Chondrocyte (in vitro differentiated cells): ENCODE data around the gene LYPD3. TPM values are rescaled to one million over a fixed set of nuclear protein-coding genes. Genes with fewer than 3 reads are reported as not detected.

Experiments used
- DNase-seq: peaks from one replicate; pipeline ENCODE4 v3.0.0; 2021; ENCODE audit warnings: mixed read lengths, low spot score
- H3K27ac Mint-ChIP-seq: one replicate; pipeline ENCODE4 v1.8.0; 2021; ENCODE audit warnings: mild to moderate bottlenecking, moderate library complexity, mixed read lengths; ENCODE audit not compliant: unreplicated experiment
- H3K27me3 Mint-ChIP-seq: 2 replicates; pipeline ENCODE4 v1.8.0; 2021; ENCODE audit warnings: low read depth, mixed read lengths
- H3K36me3 Mint-ChIP-seq: 2 replicates; pipeline ENCODE4 v1.8.0; 2021; ENCODE audit warnings: low read depth, mixed read lengths
- H3K4me1 Mint-ChIP-seq: 2 replicates; pipeline ENCODE4 v1.8.0; 2021; ENCODE audit warnings: low read depth, mild to moderate bottlenecking, mixed read lengths
- H3K4me3 Mint-ChIP-seq: one replicate; pipeline ENCODE4 v1.8.0; 2021; ENCODE audit warnings: mild to moderate bottlenecking, moderate library complexity, mixed read lengths; ENCODE audit not compliant: unreplicated experiment
- H3K9me3 Mint-ChIP-seq: 2 replicates; pipeline ENCODE4 v1.8.0; 2021; ENCODE audit warnings: low read depth, mixed read lengths
- CTCF ChIP-seq: fragments of 200-600 bp; sonication (generic); IDR thresholded peaks from 2 replicates; pipeline ENCODE4 v1.5.0; 2021; ENCODE audit warnings: antibody characterized with exemption, mild to moderate bottlenecking, moderate library complexity
- total RNA-seq: library from RNA; stranded (reverse); gene quantifications from 3 replicates; pipeline ENCODE4 v1.2.1, GENCODE V29; 2021

Gene LYPD3
- total RNA-seq, 1 donor from 2014 or later = 1.0 TPM

DNA sequence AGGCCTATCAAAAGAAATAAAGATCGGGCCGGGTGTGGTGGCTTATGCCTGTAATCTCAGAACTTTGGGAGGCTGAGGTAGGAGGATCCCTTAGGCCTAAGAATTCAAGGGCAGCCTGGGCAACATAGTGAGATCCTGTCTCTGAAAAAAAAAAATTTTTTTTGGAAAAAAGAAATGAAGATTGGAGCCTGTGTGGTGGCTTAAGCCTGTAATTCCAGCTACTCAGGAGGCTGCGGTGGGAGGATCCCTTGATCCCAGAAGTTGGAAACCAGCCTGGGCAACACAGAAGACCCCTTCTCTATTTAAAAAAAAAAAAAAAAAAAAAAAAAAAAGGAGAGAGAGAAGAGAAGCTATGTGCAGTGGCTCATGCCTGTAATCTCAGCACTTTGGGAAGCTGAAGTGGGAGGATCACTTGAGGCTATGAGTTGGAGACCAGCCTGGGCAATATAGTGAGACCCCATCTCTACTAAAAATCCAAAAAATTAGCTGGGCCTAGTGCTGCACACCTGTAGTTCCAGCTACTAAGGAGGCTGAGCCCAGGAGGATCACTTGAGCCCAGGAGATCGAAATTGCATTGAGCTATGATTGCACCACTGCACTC lies 14.7 kb upstream of the LYPD3 start:
- no peak for TF ChIP-seq CTCF
- H3K27ac Mint-ChIP-seq = no peak overlapping the region

GRCh38 chr19:43479226-43479625 lies 13.8 kb upstream of the LYPD3 start:
- Mint-ChIP-seq H3K4me1 (peaks cover 16% of the 10 kb centered on the region), H3K27ac (no peak overlapping the region), H3K9me3 (no peaks in the 10 kb centered on the region), H3K27me3 (no peaks in the 10 kb centered on the region), H3K4me3 (no peak overlapping the region), H3K36me3 (no peaks in the 10 kb centered on the region)
- DNase-seq = no peak
- no peak for TF ChIP-seq CTCF

More for the DNA sequence above, 14.7 kb upstream of the LYPD3 start:
- Mint-ChIP-seq H3K9me3 (no peaks in the 10 kb centered on the region), H3K4me1 (peaks cover 15% of the 10 kb centered on the region), H3K36me3 (no peaks in the 10 kb centered on the region), H3K27me3 (no peaks in the 10 kb centered on the region), H3K4me3 (no peak overlapping the region)
- no peak for DNase-seq

DNA sequence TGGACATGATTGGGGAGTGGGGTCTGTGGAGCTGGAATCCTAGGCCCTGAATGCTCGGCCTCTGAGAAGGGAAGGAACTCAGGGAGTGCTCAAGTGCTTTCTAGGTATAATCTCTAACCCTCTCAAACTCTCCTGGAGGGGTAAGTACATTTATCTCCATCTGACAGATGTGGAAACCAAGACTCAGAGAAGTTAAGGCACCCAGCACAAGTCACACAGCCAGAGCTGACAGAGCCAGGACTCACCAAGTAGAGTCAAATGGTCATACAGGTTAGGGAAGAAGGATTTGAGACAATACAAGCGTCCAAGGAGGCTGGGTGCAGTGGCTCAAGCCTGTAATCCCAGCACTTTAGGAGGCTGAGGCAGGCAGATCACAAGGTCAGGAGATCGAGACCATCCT lies 12.9 kb upstream of the LYPD3 start:
- Mint-ChIP-seq H3K4me1 (peaks cover 16% of the 10 kb centered on the region), H3K27ac (no peak overlapping the region), H3K36me3 (no peaks in the 10 kb centered on the region), H3K4me3 (no peak overlapping the region), H3K9me3 (no peaks in the 10 kb centered on the region), H3K27me3 (no peaks in the 10 kb centered on the region)
- no peak for DNase-seq
- no peak for TF ChIP-seq CTCF

DNA sequence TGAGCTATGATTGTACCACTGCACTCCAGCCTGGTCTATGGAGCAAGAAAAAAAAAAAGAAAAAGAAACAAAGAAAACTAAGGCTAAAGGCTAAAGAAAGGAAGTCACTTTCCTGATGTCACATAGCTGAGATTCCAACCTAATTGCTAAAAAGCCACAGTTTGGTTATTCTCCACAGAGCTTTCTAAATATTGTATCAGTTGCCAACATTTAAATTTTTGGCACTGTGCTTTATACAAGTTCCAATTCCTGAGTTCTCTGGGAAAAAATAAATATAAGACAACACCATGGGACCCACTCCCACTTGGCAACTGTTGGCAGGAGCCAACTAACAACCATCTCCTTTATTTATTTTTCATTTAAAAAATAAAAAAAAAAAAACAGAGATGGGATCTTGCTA lies 11.2 kb upstream of the LYPD3 start:
- TF ChIP-seq CTCF = no peak
- Mint-ChIP-seq H3K27ac (no peak overlapping the region), H3K4me1 (peaks cover 16% of the 10 kb centered on the region), H3K27me3 (no peaks in the 10 kb centered on the region), H3K9me3 (no peaks in the 10 kb centered on the region), H3K4me3 (no peak overlapping the region), H3K36me3 (no peaks in the 10 kb centered on the region)
- DNase-seq = no peak

DNA sequence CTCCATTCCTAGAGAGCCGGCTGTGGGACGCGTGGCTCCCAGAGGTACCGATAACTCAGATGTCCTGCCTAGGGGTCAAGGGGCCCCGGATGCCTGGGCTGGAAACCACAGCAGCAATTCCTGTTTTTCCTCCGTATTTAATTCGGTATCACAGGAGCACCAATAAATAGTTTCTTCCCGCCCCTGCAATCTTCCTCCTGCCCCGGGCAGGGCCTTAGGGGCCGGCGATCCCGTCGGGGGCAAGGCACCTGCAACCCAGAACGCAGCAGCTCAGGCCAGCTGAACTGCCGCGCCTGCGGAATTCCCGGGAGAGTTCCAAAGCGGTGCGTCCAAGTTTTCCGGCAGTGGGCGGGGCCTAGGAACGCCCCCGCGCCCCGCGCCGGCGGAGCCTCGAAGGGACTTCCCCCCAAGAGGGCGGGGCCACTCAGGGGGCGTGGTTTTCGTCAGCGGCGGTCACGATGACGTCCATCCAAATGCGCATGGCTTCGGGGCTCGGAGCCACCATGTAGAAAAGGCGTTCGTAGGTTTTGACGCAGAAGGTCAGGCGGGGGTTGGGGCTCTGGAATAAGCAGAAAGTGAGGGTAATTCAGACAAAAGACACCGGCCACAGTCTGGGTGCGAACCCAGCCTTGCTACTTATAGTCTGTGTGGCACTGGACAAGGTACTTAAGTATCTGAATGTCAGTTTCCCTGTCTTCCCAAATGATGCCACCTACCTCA lies 9.7 kb upstream of the LYPD3 start:
- no peak for TF ChIP-seq CTCF
- H3K9me3 Mint-ChIP-seq = no peaks in the 10 kb centered on the region
- no peaks in the 10 kb centered on the region for H3K27me3 Mint-ChIP-seq
- H3K4me1 Mint-ChIP-seq = peaks cover 16% of the 10 kb centered on the region
- no peaks in the 10 kb centered on the region for H3K36me3 Mint-ChIP-seq
- H3K4me3 Mint-ChIP-seq = peak overlapping the region; percentile 75
- peak overlapping the region; percentile 84 for H3K27ac Mint-ChIP-seq
- peak; percentile 95 for DNase-seq
